PFSK-1 (cell line): Measurements from ENCODE around the gene WFDC5.

Experiments used
- FOXP2 ChIP-seq: optimal IDR thresholded peaks from 2 replicates; pipeline ENCODE3; 2011; ENCODE audit warnings: borderline replicate concordance, control low read depth, inconsistent platforms; ENCODE audit not compliant: insufficient read depth; ENCODE audit errors: extremely low read length, extremely low read depth
- POLR2AphosphoS5 ChIP-seq: IDR thresholded peaks from 2 replicates; pipeline ENCODE4 v1.6.1; 2012; ENCODE audit warnings: low read depth, mild to moderate bottlenecking, control low read depth, low read length, moderate library complexity
- REST ChIP-seq, 2 experiments: IDR thresholded peaks; 2 replicates each; pipeline versions ENCODE4 v1.6.1 to v1.8.0; 2011 to 2012; ENCODE audit warnings: low read depth in 2 of 2, low read length in 2 of 2, control low read depth in 1 of 2, inconsistent platforms in 1 of 2, mild to moderate bottlenecking in 1 of 2, moderate library complexity in 1 of 2; ENCODE audit not compliant: insufficient read depth in 1 of 2
- SIN3A ChIP-seq: IDR thresholded peaks from 2 replicates; pipeline ENCODE4 v1.6.1; 2012; ENCODE audit warnings: mild to moderate bottlenecking, low read length, moderate library complexity, borderline replicate concordance; ENCODE audit not compliant: insufficient read depth

- TF ChIP-seq POLR2AphosphoS5 (no peak), FOXP2 (no peak), REST (IDR thresholded peaks at IDR 0.05; ENCODE audit: insufficient read depth in 1 of 2, low read depth in 2 of 2, low read length in 2 of 2) (no peak), SIN3A (no peak)
These were observed 32.5 kb downstream of the WFDC5 start for GRCh38 chr20:45082468-45082867.
